Measurements from ENCODE around the gene RALGAPA2.
A peak's percentile ranks its signal among the peaks of the same experiment; 100 is the strongest.

Gene RALGAPA2

DNA sequence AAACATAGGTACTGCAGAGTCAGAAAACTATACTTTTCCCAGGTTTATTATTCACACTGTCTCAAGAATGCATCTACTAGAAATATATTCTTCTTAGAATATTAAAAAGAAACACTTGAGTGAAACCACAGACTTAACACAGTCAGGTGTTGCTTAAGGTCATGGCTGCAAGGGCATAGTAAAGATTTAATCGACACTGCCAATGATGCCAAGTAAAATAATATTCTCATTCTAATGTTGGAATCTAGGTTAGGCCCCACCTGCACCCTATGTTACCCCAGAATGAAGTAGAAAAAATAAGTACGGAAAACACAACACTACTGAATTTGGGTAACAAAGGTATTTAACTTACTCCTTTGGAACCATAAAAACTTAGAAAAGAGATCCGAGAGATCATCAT, 155.0 kb downstream of the RALGAPA2 start:
- no peak for TF ChIP-seq CTCF (IDR thresholded peaks at IDR 0.05; ENCODE audit: low read depth, low read length)
- H3K4me3 ChIP-seq (replicated peaks in 1 of 2; ENCODE audit: low read depth in 2 of 2, low read length in 2 of 2): no peak overlapping the region
- no peak for DNase-seq (ENCODE audit: low read depth in 2 of 2)

DNA sequence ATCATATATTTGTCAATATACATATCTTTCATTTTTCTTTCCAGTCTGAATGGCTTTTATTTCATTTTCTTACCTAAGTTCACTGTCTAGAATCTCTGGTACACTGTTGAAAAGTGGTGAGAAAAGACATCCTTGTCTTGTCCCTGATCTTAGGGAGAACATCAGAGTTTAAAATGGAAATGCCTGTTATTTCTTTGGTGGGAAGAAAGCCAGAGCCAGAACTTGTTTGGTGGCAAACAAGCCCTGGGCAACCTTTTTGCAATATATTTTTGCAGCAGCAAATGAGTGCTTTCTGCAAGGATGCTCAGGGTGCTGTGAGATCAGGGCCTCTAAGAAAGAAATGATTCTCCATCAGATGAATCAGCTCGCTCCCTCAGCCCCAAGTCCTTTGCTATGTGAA, 156.6 kb downstream of the RALGAPA2 start:
- TF ChIP-seq CTCF (IDR thresholded peaks at IDR 0.05; ENCODE audit: low read depth, low read length): no peak
- DNase-seq (ENCODE audit: low read depth in 2 of 2): no peak
- H3K4me3 ChIP-seq (replicated peaks in 1 of 2; ENCODE audit: low read depth in 2 of 2, low read length in 2 of 2): no peak overlapping the region

DNA sequence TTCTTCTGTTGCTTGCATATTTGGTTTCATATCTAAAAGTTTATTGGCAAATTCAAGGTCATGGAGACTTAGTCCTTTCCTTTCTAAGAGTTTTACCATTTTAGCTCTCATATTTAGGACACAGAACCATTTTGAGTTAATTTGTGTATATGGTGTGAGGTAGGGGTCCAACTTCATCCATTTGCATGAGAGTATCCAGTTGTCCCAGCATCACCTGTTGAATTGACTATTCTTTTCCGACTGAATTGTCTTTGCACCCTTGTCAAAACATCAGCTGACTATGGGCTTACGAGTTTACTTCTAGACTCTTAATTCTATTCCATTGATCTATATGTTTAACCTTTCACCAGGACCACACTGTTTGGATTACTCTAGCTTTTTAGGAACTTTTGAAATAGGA, 157.5 kb downstream of the RALGAPA2 start:
- no peak for TF ChIP-seq CTCF (IDR thresholded peaks at IDR 0.05; ENCODE audit: low read depth, low read length)
- H3K4me3 ChIP-seq (replicated peaks in 1 of 2; ENCODE audit: low read depth in 2 of 2, low read length in 2 of 2): no peak overlapping the region
- DNase-seq (ENCODE audit: low read depth in 2 of 2): no peak

GRCh38 chr20:20553541-20553940, 158.9 kb downstream of the RALGAPA2 start:
- TF ChIP-seq CTCF (IDR thresholded peaks at IDR 0.05; ENCODE audit: low read depth, low read length): no peak
- DNase-seq (ENCODE audit: low read depth in 2 of 2): no peak
- H3K4me3 ChIP-seq (replicated peaks in 1 of 2; ENCODE audit: low read depth in 2 of 2, low read length in 2 of 2): no peak overlapping the region

GRCh38 chr20:20552076-20552475, 160.4 kb downstream of the RALGAPA2 start:
- no peak for DNase-seq (ENCODE audit: low read depth in 2 of 2)
- no peak for TF ChIP-seq CTCF (IDR thresholded peaks at IDR 0.05; ENCODE audit: low read depth, low read length)
- H3K4me3 ChIP-seq (replicated peaks in 1 of 2; ENCODE audit: low read depth in 2 of 2, low read length in 2 of 2): no peak overlapping the region

GRCh38 chr20:20551409-20551808, 161.0 kb downstream of the RALGAPA2 start:
- no peak for DNase-seq (ENCODE audit: low read depth in 2 of 2)
- no peak for TF ChIP-seq CTCF (IDR thresholded peaks at IDR 0.05; ENCODE audit: low read depth, low read length)
- no peak overlapping the region for H3K4me3 ChIP-seq (replicated peaks in 1 of 2; ENCODE audit: low read depth in 2 of 2, low read length in 2 of 2)

DNA sequence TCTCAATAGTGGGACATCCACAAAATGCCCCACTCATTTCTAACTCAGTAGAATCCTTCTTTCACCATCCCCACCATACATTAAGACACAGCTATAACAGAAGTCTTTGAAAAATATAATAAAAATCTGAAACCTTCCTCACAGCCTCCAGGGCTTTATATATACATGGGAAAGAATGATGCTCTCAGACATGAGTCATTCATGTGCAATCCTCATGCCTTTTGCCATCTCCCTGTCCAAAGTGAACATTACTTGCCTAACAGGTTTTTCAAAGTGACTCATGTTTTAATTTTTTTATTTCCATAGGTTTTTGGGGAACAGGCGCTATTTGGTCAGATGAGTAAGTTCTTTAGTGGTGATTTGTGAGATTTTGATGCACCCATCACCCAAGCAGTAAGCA, 162.7 kb downstream of the RALGAPA2 start:
- no peak for TF ChIP-seq CTCF (IDR thresholded peaks at IDR 0.05; ENCODE audit: low read depth, low read length)
- DNase-seq (ENCODE audit: low read depth in 2 of 2): peak; percentile 36 to 89
- no peak overlapping the region for H3K4me3 ChIP-seq (replicated peaks in 1 of 2; ENCODE audit: low read depth in 2 of 2, low read length in 2 of 2)

Measured in cardiac fibroblast (primary cell).